ENCODE data around the gene POLR1C.
A peak's percentile ranks its signal among the peaks of the same experiment; 100 is the strongest.
"Not testable (repeated sequence)": the region's sequence is repeated elsewhere in the genome, so short reads cannot be mapped to it uniquely, and the experiment has no call there.

Gene POLR1C

GRCh38 chr6:43511824-43512415 lies 5.0 kb upstream of the POLR1C start:
- no peak for DNase-seq

- DNase-seq = no peak
Observed at GRCh38 chr6:43515808-43516207, 1.1 kb upstream of the POLR1C start.

- no peak for DNase-seq
Observed at GRCh38 chr6:43516367-43516696, 557 bp upstream of the POLR1C start.

- DNase-seq = no peak
Observed at GRCh38 chr6:43517505-43518357, 842 bp downstream of the POLR1C start.

GRCh38 chr6:43520097-43520496 lies 3.2 kb downstream of the POLR1C start:
- no peak for DNase-seq

GRCh38 chr6:43521836-43522235 lies 4.9 kb downstream of the POLR1C start:
- DNase-seq = no peak

GRCh38 chr6:43522547-43523261 lies 5.8 kb downstream of the POLR1C start:
- no peak for DNase-seq

GRCh38 chr6:43523284-43523683 lies 6.4 kb downstream of the POLR1C start:
- no peak for DNase-seq

GRCh38 chr6:43524483-43524961 lies 7.6 kb downstream of the POLR1C start:
- no peak for DNase-seq

GRCh38 chr6:43532201-43532600 lies 15.3 kb downstream of the POLR1C start:
- DNase-seq = no peak

- DNase-seq = not testable (repeated sequence)
Observed at GRCh38 chr6:43538986-43539385, 22.1 kb downstream of the POLR1C start.

GRCh38 chr6:43539409-43539808 lies 22.5 kb downstream of the POLR1C start:
- DNase-seq = not testable (repeated sequence)

- DNase-seq = no peak
Observed at GRCh38 chr6:43540507-43540906, 23.6 kb downstream of the POLR1C start.

GRCh38 chr6:43541774-43542471 lies 25.0 kb downstream of the POLR1C start:
- DNase-seq = no peak

GRCh38 chr6:43544461-43544860 lies 27.6 kb downstream of the POLR1C start:
- DNase-seq = peak; percentile 20

- DNase-seq = no peak
Observed at GRCh38 chr6:43547222-43547621, 30.3 kb downstream of the POLR1C start.

- DNase-seq = not testable (repeated sequence)
Observed at GRCh38 chr6:43557620-43558019, 40.7 kb downstream of the POLR1C start.

- DNase-seq = no peak
Observed at GRCh38 chr6:43559328-43559727, 42.4 kb downstream of the POLR1C start.

- no peak for DNase-seq
Observed at GRCh38 chr6:43570876-43571441, 54.1 kb downstream of the POLR1C start.
